CD1c-positive myeloid dendritic cell (primary cell): ENCODE measurements around the gene WDR7.
"Not testable (repeated sequence)": the region's sequence is repeated elsewhere in the genome, so short reads cannot be mapped to it uniquely, and the experiment has no call there.

Experiments used
- DNase-seq: peaks from one replicate; pipeline ENCODE4 v3.0.0-alpha.2; 2016; ENCODE audit errors: extremely low spot score

The WDR7 gene

DNA sequence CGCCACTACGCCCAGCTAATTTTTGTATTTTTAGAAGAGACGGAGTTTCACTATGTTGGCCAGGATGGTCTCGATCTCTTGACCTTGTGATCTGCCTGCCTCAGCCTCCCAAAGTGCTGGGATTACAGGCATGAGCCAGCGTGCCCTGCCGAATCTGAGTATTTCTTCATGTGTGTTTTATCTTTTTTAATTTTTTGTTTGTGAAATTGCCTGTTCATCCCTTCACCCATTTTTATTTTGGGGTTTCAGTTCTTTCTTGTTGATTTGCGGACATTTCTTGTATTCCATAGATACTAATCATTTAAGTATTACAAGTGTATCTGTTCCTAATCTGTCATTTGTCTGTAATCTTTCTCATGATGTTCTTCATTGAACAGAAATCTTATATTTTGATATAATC is 3.1 kb downstream of the WDR7 start:
- DNase-seq, result not testable (repeated sequence)

DNA sequence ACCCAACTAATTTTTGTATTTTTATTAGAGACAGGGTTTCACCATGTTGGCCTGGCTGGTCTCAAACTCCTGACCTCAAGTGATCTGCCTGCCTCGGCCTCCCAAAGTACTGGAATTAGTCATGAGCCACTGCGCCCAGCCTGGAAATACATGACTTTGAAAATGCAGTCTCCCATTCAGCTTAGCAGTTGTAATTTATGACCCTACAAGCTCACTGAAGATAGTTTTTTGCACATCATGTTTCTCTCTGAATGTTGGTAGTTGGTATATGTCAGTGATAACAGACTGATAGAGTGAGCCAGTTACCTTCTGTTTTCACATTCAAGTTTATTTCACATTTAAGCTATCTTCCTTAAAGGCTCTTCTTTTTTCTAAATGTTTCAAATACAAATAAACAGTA is 7.1 kb downstream of the WDR7 start:
- DNase-seq, result no peak

DNA sequence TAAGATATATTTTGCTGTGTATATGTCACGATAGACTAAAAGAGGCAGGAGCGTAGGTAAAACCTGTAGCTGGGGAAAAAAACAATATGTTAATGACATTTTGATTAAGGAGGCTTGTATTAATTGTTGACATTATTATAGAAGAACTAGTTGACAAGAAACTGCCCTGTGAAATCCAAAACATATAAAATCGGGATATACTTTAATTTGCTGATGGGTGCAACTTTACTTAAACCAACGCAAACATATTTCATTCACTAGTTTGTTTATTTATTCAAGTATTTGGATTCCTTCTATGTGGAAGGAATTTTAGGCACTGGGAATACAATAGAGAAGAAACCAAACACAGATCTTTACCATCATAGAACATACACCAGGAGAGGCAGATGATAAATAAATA is 8.0 kb downstream of the WDR7 start:
- no peak for DNase-seq

DNA sequence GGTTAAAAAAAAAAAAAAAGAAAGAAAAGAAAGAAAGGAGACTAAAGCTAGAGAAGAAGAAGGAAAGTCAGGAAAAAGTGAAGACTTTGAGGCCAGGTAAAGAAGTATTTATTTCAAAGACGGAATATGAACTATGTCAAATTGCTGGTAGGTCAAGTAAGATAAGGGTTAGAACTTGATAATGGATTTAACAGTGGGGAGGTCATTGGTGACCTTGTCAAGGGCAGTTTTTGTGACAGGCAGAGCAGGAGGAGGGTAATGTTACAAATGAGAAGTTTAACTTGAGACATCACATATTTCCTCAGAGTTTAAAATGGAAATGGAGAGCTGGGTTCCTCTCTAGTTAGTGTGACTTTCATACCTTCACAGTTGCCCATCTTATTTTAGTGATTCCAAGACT is 9.5 kb downstream of the WDR7 start:
- DNase-seq, result no peak

DNA sequence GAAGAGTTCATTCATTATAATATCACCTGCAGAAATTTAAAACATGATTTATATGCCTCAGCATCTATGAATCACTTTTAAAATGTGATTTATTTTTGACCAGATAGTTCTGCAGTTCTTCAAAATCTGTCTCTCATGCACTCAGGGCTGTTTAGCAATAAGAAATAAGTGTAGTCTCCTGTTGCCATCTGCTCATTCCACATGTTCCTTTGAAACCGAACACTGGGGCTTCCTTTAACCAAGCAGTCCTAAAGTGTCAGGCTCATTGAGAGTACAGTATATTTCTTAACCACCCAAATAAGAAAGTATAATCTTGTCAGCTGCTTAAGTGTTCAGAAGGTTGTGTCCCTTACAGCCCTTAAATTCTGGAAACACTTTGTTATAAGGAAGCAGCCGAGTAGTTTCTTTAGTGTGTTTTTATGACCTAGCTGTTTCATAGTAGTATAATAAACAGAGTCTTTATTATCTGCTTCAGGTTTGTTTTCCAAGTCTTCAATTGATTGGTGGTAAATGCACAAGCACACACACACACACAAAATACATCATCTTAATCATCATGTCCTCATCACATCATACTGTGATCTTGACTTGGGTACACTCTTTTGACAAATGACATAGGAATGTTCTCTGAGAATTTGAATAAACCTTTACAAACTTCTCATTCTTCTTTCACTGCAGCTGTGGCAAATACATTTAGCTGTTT is 10.4 kb downstream of the WDR7 start:
- DNase-seq, result no peak

DNA sequence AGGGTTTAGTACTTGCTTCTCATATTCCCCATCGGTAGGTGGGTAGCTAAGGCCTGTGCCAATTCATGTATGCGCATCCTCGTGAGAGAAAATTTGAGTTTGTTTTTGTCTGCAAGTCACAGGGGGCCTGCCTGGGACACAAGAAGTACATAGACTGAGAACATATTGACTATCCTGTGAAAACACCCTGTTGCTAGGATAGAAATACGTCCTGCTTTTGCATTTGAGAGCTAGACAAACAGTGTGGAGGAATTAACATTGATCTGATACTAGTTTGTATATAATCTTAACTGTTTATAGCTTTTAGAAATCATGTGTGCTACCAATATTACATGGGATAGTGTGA is 10.9 kb downstream of the WDR7 start:
- DNase-seq, result no peak

DNA sequence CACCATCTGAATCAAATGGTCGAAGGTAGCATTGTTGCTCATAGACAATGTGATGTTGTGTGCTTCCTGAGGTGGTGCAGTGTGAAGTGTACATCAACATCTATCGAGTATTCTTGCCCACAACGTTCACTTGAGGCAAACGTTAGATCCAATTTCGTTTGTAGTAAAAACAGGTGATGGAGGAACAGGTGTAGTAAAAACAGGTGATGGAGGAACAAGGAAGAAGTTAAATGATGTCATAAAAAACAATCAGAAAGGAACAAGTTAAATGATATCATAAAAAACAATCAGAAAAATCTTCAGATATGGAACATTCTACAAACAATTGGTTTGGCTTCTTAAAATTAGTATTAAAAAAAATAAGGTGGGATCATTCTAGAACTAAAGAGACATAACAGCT is 11.3 kb downstream of the WDR7 start:
- no peak for DNase-seq

DNA sequence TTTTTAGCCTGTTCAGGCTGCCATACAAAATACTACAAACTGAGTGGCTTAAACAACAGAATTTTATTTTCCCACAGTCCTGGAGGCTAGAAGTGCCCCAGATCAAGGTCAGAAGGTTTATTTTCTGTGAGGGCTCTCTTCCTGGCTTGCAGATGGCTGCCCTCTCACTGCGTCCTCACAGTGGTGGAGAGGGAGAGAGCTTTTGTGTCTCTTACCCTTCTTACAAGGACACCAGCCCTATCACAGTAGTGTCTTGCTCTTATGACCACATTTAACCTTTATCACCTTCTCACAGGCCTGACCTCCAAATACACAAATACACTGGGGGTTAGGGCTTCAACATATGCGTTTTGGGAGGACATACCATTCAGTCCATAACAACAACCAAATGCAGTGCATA is 11.7 kb downstream of the WDR7 start:
- no peak for DNase-seq

DNA sequence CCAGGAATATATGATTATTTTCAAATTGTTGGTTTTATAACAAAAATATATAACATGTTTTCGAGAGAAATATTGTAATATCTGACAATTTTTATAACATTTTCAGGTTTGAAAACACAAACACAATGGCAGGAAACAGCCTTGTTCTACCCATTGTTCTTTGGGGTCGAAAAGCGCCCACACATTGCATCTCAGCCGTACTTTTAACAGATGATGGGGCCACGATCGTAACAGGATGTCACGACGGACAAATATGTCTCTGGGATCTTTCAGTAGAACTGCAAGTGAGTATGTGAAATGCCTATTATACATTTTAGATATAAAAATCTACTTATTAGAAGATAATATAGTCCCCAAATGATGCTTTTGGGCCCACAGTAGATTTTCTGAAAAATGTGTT is 21.2 kb downstream of the WDR7 start:
- no peak for DNase-seq

DNA sequence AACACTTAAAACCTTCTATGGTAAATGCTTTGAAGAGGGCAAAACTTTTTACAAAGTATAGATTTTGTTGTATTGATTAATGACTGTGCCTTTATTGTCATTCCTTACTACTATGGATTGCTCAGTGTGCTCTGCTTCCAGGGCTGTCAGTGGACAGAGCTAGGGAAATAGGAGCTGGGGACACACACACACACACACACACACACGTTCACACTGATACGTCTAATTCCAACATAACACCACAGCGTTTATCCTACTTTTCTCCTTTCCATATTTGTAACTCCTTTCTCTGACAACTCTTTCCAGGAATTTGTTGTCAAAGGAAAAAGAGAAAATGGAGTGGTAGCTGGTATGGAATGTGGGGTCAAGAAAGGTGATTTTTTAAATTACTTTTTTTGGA is 21.8 kb downstream of the WDR7 start:
- DNase-seq, result no peak

DNA sequence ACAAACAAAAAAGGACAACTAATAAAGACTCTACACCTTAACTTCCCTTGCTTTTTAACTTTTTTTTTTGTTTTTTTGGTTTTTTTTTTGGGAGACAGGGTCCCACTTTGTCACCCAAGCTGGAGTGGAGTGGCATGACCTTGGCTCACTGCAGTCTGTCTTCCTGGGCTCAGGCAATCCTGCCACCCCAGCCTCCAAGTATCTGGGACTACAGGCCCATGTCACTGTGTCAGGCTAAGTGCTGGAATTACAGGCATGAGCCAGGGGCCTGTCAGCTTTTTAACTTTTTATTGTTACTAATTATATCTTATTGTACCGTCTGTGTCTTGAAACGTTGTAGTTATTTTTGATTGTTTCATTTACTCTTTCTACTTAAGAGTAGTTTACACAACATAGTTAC is 25.5 kb downstream of the WDR7 start:
- DNase-seq, result no peak

DNA sequence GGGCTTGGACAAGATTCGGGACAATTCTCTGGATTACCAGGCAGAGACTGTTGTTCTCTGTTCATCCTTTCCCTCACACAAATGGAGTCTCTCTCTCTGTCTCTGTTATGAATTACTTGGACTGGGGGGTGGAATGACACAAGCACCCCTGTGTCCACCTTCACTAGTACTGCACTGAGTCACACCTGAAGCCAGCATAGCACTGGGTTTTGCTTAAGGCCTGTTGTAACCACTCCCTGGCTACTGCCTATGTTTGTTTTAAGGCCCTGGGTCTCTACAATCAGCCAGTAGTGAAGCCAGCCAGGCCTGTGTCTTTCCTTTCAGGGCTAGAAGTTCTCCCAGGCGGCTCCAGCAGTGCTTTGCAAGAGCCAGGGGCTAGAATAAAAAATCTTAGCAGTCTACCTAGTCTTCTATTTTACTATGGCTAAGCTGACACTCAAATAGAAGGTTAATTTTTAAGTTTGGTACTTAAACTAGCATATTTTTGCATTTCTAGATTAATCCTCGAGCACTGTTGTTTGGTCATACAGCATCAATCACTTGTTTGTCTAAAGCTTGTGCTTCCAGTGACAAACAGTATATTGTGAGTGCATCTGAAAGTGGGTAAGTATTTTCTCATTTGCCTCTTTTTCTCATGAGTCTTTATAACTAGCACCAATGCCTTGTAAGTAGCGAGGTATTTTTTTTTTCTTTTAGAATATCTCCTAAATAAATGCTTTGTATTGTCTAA is 27.8 kb downstream of the WDR7 start:
- DNase-seq, result no peak

DNA sequence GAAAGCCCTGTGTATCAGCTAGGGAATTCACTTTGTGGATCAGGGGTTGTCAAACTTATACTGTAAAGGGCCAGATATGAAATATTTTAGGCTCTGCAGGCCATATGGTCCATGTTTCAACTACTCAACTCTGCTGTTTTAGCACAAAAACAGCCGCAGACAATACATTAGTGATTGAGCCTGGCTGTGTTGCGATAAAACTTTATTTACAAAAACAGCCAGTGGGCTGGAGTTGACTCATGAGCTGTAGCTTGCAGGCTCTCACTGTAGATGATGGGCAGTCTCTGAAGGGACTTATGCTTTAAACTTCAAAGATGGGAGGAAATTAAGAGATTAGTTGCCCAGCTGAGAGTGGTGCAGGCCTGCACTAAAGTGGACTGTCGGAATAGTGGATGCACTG is 33.1 kb downstream of the WDR7 start:
- no peak for DNase-seq

DNA sequence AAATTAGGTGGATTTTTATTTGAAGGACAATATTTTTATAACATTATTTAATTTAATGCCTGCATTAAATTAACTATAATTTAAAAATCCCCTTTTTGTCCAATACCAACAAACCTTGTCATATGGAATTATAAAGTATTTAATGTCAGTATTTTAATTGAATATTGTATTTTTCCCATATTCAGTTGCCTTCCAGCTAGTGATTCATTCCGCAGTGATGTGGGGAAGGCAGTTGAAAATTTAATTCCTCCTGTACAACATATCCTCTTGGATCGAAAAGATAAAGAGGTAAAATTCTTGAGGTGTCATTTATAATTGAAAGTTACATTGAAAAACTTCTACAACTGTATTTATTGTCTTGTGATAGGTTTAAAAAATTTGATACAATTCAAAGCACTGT is 40.4 kb downstream of the WDR7 start:
- no peak for DNase-seq

DNA sequence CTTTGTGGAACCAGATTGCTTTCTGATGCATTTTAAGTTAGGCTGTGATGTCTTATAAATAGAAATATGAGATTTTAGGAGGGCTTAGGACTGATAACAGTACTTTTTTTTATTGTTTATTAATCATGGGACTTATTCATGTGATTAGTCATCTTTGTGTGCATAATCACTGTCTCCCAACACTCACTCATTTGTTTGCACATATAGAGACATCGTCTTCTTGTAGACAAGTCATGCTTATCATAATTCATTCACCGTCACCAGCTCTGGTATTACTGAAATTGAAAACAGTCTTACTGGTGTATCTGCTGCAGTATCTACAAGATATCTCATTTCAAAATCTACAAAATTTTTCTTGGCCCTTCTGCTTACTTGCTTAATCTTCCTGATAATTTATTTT is 45.8 kb downstream of the WDR7 start:
- no peak for DNase-seq

DNA sequence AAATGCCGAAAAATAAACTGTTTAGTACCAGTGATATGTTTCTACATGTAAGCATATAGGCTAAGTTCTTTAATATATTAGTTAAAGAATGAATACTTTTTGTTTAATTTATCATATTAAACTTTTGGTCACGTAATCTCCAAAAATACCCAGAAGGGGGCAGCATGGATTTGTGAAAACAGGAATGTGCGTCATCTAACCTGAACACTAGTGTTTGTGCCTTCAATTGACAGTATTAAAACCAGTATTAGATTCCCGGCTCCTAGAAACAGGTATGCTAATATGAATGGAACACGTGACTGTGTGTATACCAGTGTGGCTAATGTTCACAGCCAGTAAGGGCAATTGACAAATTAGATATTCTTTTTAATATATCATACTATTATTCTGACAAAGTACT is 51.8 kb downstream of the WDR7 start:
- DNase-seq, result peak; percentile 45

DNA sequence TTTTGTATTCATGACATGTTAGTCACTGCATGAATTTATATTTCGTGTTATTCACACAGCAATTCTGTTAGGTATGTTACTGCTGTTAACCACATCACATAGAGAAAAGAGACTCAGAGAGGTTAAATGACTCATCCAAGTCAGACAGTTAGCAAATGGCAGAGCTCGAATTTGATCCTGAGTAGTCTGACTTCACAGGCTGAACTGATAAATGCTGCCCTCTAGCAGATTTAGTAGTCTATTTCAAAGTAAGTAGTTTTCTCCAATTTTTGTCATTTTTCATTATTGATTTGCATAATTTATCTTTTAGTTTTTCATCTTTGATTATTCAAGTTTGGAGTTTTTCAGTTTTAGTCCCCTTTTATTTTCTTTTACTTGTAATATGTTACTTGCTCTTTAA is 58.3 kb downstream of the WDR7 start:
- peak; percentile 43 for DNase-seq

DNA sequence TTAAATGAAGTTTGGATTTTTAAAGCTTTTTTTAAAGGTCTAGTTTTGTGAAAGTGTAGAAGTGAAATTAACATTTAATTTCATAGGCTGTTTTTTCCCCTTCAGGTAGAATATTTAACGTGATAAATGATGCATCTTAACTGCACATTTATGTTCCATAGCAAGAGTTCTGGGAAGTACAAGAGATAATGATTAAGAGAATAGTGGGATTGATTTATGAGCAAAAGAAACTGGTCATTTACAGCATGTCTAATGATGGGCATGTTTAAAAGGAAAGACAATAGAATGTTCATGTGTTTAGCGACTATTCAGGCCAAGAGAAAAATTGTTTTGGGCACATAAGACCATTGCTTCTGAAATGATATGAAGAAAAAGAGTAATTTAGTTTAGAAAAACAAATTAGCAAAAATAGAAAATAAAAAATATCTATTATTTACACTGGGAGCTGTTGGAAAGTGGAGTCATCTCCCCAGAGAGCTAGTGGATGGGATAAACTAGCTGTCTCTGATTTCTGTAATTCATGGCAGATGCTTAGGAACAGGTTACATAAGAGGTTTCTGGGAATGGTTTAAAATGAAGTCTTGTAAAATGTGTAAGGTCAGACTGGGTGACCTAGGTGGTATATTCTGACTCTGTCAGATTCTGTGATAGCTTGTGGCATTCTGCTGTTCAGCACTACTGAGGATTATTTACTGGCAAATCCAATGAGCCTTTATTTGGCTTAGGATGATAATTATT is 60.7 kb downstream of the WDR7 start:
- DNase-seq, result no peak

DNA sequence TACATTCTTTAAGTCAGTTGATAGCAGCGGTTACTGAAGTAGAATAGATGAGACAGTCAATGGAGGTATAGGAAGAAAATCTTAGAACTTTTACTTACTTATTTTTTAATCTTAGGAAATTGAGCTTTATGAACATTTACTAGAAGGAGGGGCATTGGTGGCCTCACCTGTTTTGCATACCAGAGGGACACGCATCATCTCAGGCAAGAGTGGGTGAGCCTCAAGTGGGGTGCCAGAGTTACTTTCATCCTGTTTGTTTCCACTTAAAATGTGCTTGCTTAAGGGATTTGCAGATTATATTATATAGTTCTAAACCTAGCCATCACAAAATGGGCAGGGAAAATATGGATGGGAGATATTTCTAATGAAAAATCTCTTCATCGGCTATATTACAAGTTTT is 61.6 kb downstream of the WDR7 start:
- DNase-seq, result no peak

DNA sequence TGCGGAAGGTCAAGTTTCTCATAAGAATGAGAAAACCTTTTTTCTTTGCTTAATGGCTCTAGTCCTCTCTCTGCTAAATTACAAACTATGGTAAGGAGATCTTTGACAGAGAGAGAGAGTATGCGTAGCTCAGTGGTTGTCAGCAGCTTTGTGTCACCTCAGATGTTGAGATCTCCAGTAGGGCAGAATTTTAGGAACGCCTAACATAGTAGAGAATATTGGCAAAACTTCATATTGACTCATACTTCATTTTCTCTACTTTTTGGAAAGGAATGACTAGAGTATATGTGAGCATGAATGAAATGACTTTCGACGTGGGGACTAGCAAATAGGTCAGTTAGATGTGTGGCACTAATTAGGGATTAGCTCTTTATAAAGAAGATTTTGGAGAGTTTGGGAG is 64.0 kb downstream of the WDR7 start:
- no peak for DNase-seq

DNA sequence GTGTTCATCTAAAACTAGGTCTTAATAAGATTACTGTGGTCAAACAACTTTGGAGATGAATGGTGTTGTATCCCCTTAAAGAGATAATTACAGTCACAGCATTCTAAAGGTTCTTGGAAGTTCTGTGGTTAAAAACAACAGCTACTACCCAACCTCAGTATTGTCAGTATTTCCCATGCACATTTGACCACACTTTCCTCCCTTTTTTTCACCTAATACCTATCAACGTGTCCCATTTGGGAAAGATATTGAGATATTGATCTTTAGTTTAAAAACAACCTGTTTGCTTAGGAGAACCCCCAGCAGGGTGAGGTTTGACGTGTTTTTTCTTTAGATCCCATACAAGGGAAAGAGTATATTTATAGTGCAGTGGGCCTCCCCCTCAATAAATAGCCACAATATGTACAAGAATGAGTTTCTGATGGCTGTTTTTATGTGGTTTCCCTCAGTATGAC is 65.6 kb downstream of the WDR7 start:
- DNase-seq, result no peak

DNA sequence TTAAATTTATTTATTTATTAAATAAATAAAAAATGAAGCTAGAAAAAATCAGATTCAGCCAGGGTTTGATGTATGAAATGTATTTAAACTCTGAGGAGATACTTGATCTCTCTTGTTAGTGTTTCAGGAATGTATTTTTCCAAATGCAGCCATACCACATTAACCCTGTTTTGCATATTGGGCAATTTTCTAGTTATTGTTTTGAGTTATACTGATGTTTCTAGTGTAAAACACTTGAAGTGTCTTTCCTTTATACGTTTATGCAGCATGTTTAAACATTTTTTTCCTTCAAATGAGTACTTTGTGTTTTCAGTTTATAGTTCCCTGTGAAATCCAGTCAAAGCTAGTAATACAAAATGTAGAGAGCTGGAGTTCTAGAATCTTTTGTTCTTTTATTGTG is 69.9 kb downstream of the WDR7 start:
- no peak for DNase-seq

DNA sequence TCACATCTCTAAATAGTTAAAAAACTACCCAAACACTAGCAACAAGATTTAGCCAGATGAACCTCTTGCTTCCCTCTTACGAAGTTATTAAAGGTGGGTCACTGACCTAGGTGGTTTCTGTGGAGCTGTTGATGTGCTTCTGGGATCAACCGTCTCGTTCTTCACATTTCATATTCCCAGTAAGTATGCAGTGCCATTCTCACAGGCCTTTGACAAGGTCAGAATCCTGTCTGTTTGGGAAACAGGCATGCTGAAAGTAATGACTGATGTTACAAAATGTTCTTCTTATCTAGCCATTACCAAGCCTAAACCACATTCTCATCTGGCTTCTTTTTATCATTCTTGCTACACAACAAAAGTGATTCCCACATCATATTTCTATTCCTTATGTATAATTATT is 70.3 kb downstream of the WDR7 start:
- no peak for DNase-seq
